Kidney epithelial cell (primary cell): ENCODE measurements around the gene BAX. TPM values are rescaled to one million over a fixed set of nuclear protein-coding genes. Genes with fewer than 3 reads are reported as not detected.

ENCODE experiments used
- DNase-seq: peaks from one replicate; pipeline ENCODE4 v3.0.0-alpha.2; 2010; ENCODE audit warnings: low read depth
- H3K27me3 ChIP-seq: 2 replicates; pipeline ENCODE4 v1.6.0; 2011; ENCODE audit warnings: low read length; ENCODE audit not compliant: control insufficient read depth, insufficient read depth
- H3K36me3 ChIP-seq: 2 replicates; pipeline ENCODE4 v1.5.1; 2011; ENCODE audit warnings: low read length; ENCODE audit not compliant: control insufficient read depth, insufficient read depth
- H3K4me3 ChIP-seq: 2 replicates; pipeline ENCODE4 v1.5.1; 2011; ENCODE audit warnings: low read depth, mild to moderate bottlenecking, control low read depth, low read length
- CTCF ChIP-seq: IDR thresholded peaks from 2 replicates; pipeline ENCODE4 v1.5.1; 2011; ENCODE audit warnings: mild to moderate bottlenecking, moderate library complexity, low read length, control low read depth, inconsistent platforms; ENCODE audit not compliant: insufficient read depth, poor library complexity, severe bottlenecking
- total RNA-seq: library from RNA; depleted of rRNA; stranded (reverse); fragments of >200 nt; gene quantifications from 2 replicates; pipeline ENCODE4 v1.2.3, GENCODE V29; 2015

The BAX gene
- total RNA-seq, 1 donor from 2014 or later, result 128 TPM

DNA sequence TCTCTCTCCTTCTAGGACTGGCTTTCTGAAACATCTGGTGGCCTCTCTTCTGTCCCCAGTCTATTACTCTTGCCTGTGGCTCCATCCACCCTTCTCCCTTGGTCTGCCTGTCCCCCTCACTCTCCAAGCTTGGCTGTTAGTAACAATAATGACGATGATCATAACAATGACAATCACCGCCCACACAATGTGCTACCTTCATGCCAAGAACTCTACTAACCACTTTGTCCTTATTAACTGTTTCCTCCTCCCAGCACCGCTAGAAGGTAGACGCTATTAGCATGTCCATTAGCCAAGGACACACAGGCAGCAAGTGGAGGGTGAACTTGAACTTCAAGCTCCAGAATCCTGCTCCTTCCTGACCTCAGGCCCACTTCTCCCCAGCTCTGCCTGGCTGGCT, 35.7 kb downstream of the BAX start:
- no peak for DNase-seq
- Histone ChIP-seq H3K4me3 (no peak overlapping the region), H3K36me3 (no peaks in the 10 kb centered on the region), H3K27me3 (no peaks in the 10 kb centered on the region)
- no peak for TF ChIP-seq CTCF

- Histone ChIP-seq H3K27me3 (no peaks in the 10 kb centered on the region), H3K4me3 (no peak overlapping the region), H3K36me3 (no peaks in the 10 kb centered on the region)
- no peak for DNase-seq
- TF ChIP-seq CTCF, result no peak
These were observed 36.4 kb downstream of the BAX start for GRCh38 chr19:48991011-48991609.

DNA sequence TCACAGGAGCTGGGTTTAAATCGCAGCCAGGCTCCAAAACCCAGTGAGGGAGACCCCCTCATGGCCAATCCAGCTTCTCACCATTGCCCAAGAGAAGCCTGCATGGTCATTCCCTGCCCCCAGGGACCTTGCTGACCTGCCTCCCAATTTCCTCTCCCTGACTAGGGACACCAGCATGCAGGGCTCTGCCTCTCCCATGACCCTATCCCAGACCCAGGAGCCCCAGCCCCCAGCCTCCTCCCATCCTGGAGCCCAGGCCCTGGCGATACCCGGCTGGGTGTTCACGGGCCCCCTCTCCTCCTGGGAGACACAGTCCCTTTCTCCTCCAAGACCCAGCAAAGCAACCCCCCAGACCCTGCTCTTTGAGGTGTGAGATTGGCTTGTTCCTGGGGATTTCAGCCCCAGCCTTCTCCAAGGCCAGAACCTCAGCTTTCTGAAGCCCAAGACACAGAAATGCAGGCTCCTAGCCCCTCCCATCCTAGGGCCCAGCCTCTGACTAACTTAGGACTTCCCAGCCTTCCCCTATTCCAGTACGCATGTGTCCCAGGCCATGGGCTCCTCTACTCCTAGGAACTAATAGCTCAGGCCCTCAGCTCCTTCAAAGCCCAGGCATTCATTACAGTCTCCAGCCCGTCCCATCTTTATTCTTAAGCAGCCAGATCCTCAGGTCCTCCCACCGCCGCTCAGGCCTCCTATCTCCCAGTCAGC, 37.4 kb downstream of the BAX start:
- DNase-seq, result peak; percentile 43
- no peak for TF ChIP-seq CTCF
- no peaks in the 10 kb centered on the region for H3K27me3 ChIP-seq
- H3K36me3 ChIP-seq, result no peaks in the 10 kb centered on the region
- peak overlapping the region; percentile 64 for H3K4me3 ChIP-seq

GRCh38 chr19:48992581-48993174, 38.0 kb downstream of the BAX start:
- DNase-seq, result no peak
- no peaks in the 10 kb centered on the region for H3K27me3 ChIP-seq
- no peak for TF ChIP-seq CTCF
- H3K36me3 ChIP-seq, result no peaks in the 10 kb centered on the region
- H3K4me3 ChIP-seq, result peak overlapping the region; percentile 64

GRCh38 chr19:48993175-48994034, 38.7 kb downstream of the BAX start, which contains the start of the genes GYS1 and RUVBL2:
Gene GYS1 (minus strand): TSS chr19:48993309. CDS start chr19:48993112, 197 bp downstream.
Gene RUVBL2 (plus strand): TSS chr19:48993887. CDS start chr19:48993912, 25 bp downstream.
- Histone ChIP-seq H3K36me3 (no peaks in the 10 kb centered on the region), H3K27me3 (no peaks in the 10 kb centered on the region), H3K4me3 (peak within 1 kb of the TSS; percentile 81)
- TF ChIP-seq CTCF, result peak; percentile 96
- DNase-seq, result peak; percentile 97
